NCI-H345 (cell line): ENCODE data around the gene RPS23.

Source experiments
- DNase-seq: peaks from one replicate; lab custom pipeline; 2025; lab: John Stamatoyannopoulos, UW

RPS23 gene

GRCh38 chr5:82277987-82278710 is at the start of gene RPS23:
Gene RPS23, minus strand, starts transcription at chr5:82278354. Its CDS starts 31 bp downstream, at chr5:82278323.
- DNase-seq = peak; percentile 90

- DNase-seq = no peak
These were observed 49.8 kb upstream of the RPS23 start for GRCh38 chr5:82327941-82328340.

- DNase-seq = no peak
These were observed 47.8 kb upstream of the RPS23 start for GRCh38 chr5:82325996-82326395.

GRCh38 chr5:82325155-82325554 is 47.0 kb upstream of the RPS23 start:
- DNase-seq = no peak

DNA sequence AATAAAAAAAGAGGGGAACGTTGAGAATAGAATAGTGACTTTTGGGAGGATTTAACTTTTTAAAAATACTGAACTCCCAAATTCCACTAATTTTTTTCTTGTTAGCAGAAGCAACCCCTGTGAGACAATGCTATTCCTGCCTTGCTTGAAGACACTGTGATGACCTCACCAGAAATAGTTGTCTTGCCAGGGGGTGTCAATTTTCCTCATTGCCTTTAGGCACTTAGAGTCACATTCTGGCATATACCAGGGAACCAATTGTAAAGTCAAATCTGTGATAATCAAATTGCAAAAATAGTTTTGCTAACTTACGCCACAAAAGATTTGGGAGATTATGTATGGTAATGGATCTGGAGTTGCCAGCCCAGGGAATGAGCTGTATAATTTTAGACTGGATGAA is 42.8 kb upstream of the RPS23 start:
- no peak for DNase-seq

DNA sequence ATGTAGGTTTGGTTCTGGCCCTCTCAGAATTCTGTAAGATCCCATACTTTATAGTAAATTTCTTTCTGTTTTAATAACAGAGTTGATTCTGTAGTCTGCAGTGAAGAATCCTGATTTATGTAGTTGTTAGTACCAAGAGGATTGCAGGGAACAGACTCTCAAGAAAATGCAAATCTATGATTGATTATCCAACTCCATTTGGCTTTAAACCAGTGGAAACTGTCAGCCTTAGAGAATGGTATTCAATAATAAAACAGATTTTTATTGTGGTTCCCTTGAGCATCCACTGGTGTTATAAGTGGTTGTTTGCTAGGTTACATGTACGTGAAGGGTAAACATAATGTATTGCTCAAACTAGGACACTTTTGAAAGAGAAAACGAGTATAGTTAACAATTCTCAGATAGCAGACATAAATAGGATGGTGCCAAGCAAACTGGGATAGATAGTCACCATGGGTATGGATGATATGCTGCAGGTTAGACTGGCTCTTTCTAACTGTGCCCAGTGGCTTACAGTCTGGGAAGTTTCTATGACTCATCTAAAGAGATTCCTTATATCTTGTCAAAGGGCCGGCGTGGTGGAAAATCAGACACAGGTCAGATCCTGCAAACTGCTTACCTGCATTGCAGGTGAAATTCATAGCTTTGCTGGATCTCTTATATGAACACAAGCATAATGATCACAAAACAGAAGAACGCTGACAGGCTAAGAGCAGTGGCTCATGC is 41.7 kb upstream of the RPS23 start:
- no peak for DNase-seq

- DNase-seq = no peak
These were observed 41.0 kb upstream of the RPS23 start for GRCh38 chr5:82319192-82319591.

DNA sequence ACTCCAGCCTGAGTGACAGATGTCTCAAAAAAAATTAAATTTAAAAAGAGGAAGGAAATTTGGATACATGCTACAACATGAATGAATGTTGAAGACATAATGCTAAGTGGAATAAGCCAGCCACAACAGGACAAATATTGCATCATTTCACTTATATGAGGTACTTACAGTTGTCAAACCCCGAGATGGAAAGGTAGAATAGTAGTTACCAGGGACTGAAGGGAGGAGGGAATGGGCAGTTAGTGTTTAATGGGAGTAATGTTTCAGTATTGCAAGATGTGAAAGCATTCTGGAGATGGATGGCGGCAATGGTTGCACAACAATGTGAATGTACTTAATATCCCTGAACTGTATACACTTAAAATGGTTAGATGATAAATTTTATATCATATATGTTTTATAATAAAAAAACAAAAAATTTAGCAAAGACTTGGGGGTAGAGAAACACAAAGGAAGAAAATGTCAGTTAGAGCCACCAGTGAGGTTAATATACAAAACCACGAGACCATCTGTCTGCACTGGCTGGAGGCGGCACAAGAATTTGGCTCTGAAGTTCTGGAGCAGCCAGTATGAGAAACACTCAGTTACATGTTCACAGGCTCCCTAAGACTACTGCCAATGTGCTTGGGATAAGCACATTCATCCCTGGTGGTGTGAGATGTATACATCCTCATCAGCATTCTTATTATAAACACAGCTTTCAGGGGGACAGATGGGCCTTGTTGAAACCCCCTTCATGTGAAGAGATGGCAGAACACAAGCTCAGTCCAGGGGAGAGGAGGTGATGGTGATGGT is 37.0 kb upstream of the RPS23 start:
- no peak for DNase-seq

DNA sequence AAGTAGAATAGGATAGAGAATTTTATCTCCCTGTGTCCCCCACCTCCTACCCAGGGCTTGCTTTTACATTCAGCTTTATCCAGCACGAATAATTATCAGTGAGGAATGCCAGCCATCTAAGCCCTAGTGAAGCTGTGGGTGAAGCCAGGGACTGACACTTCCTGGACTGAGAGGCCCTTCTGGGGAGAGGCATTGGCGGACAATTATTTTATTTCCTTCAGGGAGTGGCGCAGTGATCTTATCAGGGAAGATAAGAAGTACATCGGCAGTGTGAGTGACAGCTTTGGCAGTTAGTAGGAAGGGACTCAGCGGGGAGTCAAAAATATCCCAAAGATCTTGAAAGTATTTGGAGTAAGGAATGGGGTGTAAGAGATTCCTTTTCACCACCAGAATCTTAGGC is 34.9 kb upstream of the RPS23 start:
- DNase-seq = no peak

DNA sequence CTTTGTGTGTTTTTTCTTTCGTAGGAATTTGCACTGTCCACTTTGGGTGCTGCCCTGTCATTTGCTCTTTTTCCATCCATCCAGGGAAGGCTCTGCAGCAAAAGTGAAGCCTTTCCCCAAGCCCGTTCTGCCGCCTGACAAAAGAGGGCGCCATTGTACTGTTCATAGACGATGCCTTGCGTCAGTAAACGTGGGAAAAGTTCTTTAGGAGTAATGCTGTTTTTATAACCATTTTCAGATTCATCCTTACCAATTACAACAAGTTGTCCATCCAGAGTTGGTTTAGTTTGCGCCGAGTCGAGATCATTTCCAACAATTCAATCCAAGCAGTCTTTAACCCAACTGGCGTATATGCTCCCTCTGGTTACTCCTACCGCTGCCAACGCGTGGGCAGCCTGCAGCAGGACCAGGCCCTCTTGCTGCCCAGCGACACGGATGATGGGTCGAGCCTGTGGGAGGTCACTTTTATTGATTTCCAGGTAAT is 34.3 kb upstream of the RPS23 start:
- peak; percentile 25 for DNase-seq

GRCh38 chr5:82309091-82309531 is 31.0 kb upstream of the RPS23 start:
- DNase-seq = no peak

DNA sequence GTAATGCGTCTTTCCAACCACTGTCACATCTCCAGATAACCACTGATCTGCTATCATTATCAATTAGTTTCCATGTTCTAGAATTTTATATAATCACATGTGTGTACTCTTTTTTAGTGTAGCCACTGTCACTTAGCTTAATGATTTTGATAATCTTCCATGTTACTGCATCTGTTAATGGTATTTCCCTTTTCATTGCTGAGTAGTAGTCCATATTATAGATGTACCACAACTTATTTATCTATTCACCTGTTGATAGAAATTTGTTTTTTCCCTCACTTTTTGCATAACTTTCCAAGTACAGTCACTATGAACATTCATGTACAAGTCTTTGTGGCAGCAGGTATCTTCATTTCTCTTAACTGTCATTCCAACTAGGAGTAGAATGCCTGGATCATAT is 30.3 kb upstream of the RPS23 start:
- no peak for DNase-seq

DNA sequence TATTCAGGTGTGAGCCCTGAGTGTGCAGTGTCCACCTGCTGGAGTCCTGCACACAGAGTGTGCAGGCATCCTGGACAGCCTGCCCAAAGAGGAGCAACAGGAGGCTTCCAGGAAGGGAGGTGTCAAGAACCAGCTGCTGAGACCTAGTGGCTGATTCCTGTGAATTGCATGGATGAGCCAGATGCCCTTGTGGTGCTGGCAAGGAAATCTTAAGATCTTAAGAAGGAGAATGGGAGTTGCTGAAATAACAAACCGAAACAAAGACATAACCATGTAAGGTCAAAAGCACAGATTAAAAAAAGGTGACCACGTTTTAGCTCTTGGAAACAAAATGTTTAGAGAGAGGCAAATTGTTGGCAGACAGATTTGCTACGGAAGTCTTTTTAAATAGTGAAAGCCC is 29.3 kb upstream of the RPS23 start:
- DNase-seq = no peak

GRCh38 chr5:82306151-82306550 is 28.0 kb upstream of the RPS23 start:
- DNase-seq = no peak

DNA sequence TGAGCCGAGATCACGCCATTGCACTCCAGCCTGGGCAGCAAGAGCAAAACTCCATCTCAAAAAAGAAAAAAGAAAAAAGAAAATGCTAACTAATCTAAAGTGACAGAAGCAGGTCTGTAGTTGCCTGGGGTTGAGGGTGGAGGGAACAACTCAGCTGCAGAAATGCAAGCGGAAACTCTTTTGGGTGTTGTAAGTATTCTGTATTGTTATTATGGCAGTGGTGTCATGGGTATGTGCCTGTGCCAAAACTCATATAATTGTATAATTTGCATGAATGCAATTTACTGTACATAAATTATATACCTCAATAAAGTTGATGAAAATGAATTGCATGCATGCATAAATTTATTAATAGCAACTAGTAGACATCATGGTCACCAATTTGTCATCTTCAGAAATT is 23.0 kb upstream of the RPS23 start:
- no peak for DNase-seq

DNA sequence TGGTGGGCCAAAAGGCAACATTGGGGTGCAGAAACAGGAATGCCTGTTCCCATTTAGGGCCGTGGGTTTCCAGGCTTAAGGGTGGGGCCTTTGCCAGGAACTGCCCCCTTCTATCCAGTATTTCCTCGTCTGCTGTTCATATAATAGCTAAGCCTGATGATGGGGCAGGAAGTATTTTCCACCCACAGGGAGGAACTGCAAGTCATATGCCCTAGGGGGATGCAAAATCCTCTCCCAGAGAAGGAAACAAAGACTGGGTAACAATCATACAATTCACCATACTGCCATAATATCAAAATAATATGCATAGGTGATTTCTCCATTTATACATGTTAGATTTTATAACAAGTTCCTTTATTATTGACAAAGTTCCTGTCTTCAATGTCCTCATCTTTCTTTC is 20.5 kb upstream of the RPS23 start:
- no peak for DNase-seq

GRCh38 chr5:82297711-82298110 is 19.6 kb upstream of the RPS23 start:
- DNase-seq = no peak

GRCh38 chr5:82296929-82297328 is 18.8 kb upstream of the RPS23 start:
- DNase-seq = no peak

DNA sequence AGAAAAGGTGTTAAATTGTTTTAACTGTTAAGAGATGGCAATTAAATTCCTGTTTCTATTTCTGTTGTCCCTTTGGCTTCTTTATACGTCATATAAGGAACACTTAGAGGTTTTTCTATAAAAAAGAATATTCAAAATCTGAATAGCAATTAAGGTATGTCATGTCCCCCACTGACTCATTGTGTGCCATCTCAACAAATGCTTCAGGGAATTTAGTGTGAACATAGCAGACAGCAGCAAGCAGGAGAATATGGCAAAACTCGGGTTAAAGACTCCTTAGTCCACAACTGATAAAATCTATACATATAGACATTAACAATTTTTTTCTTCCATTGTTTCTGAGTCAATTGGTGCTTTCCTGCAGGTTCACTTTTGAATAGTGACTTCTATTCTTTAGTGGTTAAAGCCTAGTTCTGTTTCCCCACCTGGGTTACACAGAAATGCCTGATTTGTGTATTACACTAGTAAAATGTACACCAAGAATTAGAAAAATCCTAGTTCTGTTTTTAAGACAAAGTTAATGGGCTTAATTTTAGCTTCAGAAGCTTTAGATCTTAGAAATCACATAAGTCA is 17.9 kb upstream of the RPS23 start:
- DNase-seq = no peak

DNA sequence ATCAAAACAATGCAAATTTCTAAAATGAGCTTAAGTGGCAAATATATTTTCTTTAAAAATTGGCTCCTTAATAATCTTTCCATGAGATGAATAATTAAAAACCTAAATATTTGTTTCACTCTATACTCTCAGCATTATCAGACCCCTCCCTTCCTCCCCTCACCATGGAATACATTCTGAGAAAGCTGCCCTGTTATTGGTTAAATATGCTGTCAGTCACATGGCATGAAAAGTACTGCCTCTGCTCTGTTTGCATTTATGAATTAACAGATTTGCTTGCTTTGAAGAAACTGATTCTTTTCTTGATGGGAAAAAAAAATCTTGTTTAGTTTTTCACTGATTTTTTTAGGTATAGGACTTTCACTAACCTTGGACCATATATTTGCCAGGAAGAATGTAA is 17.0 kb upstream of the RPS23 start:
- DNase-seq = no peak

- DNase-seq = no peak
These were observed 13.3 kb upstream of the RPS23 start for GRCh38 chr5:82291420-82291819.

DNA sequence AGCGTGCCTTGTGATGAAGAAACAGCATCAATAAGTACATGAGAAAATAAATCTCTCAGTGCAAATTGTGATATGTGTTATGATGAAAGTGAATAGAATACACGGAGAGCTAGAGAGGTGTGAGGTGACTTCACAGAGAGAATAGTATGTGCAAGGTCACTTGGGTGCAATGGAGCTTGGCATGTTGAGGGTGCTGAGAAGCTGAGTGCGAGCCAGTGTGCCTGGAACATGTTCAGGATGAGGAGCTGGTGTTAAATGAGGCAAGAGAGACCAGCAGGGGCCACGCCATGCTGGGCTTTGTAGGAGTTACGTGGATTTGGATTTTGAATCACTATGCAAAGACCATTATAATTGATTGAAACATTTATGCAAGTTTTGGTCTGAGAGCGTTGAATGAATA is 12.8 kb upstream of the RPS23 start:
- DNase-seq = peak; percentile 12
